ENCODE measurements around the gene GLRB.
"Not testable (repeated sequence)": the region's sequence is repeated elsewhere in the genome, so short reads cannot be mapped to it uniquely, and the experiment has no call there.

The GLRB gene

GRCh38 chr4:157075811-157076577 is at the start of gene GLRB:
GLRB (plus strand) TSS chr4:157076150; CDS start chr4:157078025, 1,875 bp downstream.
- no peak for DNase-seq

- no peak for DNase-seq
These were observed 40.5 kb upstream of the GLRB start for GRCh38 chr4:157035471-157035870.

- no peak for DNase-seq
These were observed 35.5 kb upstream of the GLRB start for GRCh38 chr4:157040405-157040804.

- DNase-seq: no peak
These were observed 32.8 kb upstream of the GLRB start for GRCh38 chr4:157043131-157043530.

GRCh38 chr4:157045507-157046127 is 30.3 kb upstream of the GLRB start:
- DNase-seq: no peak

- DNase-seq: no peak
These were observed 27.7 kb upstream of the GLRB start for GRCh38 chr4:157048248-157048647.

- no peak for DNase-seq
These were observed 25.4 kb upstream of the GLRB start for GRCh38 chr4:157050561-157050960.

- no peak for DNase-seq
These were observed 23.4 kb upstream of the GLRB start for GRCh38 chr4:157052429-157053040.

GRCh38 chr4:157057218-157057617 is 18.7 kb upstream of the GLRB start:
- DNase-seq: no peak

- not testable (repeated sequence) for DNase-seq
These were observed 17.1 kb upstream of the GLRB start for GRCh38 chr4:157058899-157059298.

GRCh38 chr4:157072002-157072401 is 3.9 kb upstream of the GLRB start:
- no peak for DNase-seq

GRCh38 chr4:157075401-157075800 is 549 bp upstream of the GLRB start:
- DNase-seq: no peak

GRCh38 chr4:157076578-157076947 is 613 bp downstream of the GLRB start:
- DNase-seq: no peak

- no peak for DNase-seq
These were observed 3.5 kb downstream of the GLRB start for GRCh38 chr4:157079441-157079840.

GRCh38 chr4:157080605-157081004 is 4.7 kb downstream of the GLRB start:
- no peak for DNase-seq

- no peak for DNase-seq
These were observed 19.8 kb downstream of the GLRB start for GRCh38 chr4:157095716-157096115.

- DNase-seq: no peak
These were observed 20.5 kb downstream of the GLRB start for GRCh38 chr4:157096439-157096838.

GRCh38 chr4:157099506-157099905 is 23.6 kb downstream of the GLRB start:
- DNase-seq: no peak

GRCh38 chr4:157104541-157104940 is 28.6 kb downstream of the GLRB start:
- no peak for DNase-seq

GRCh38 chr4:157114671-157115070 is 38.7 kb downstream of the GLRB start:
- DNase-seq: no peak

- DNase-seq: no peak
These were observed 39.8 kb downstream of the GLRB start for GRCh38 chr4:157115613-157116335.

GRCh38 chr4:157121401-157121800 is 45.5 kb downstream of the GLRB start:
- no peak for DNase-seq

GRCh38 chr4:157127571-157127970 is 51.6 kb downstream of the GLRB start:
- DNase-seq: no peak

GRCh38 chr4:157128395-157128794 is 52.4 kb downstream of the GLRB start:
- no peak for DNase-seq

Data from CD4-positive, alpha-beta T cell treated with Interleukin-17A for 1 hour (primary cell).